LNCAP (cell line): ENCODE data around the gene ATOX1.

Source experiments
- CTCF ChIP-seq: fragments of 450-650 bp; IDR thresholded peaks from 2 replicates; pipeline ENCODE4 v1.5.1; 2017; ENCODE audit warnings: mild to moderate bottlenecking

ATOX1 gene

GRCh38 chr5:151709109-151709735 is 49.2 kb downstream of the ATOX1 start:
- TF ChIP-seq CTCF = no peak

- TF ChIP-seq CTCF = no peak
These were observed 50.3 kb downstream of the ATOX1 start for GRCh38 chr5:151708126-151708525.

- no peak for TF ChIP-seq CTCF
These were observed 50.9 kb downstream of the ATOX1 start for GRCh38 chr5:151707567-151707966.

- TF ChIP-seq CTCF = no peak
These were observed 51.5 kb downstream of the ATOX1 start for GRCh38 chr5:151706906-151707305.

GRCh38 chr5:151703780-151704179 is 54.7 kb downstream of the ATOX1 start:
- no peak for TF ChIP-seq CTCF

GRCh38 chr5:151703227-151703626 is 55.2 kb downstream of the ATOX1 start:
- TF ChIP-seq CTCF = no peak

- no peak for TF ChIP-seq CTCF
These were observed 57.6 kb downstream of the ATOX1 start for GRCh38 chr5:151700820-151701219.

- no peak for TF ChIP-seq CTCF
These were observed 58.1 kb downstream of the ATOX1 start for GRCh38 chr5:151700296-151700695.
